GM18951 (cell line): ENCODE measurements around the gene STARD3.

ENCODE experiments used
- POLR2A ChIP-seq: IDR thresholded peaks from 4 replicates; pipeline ENCODE4 v1.6.1; 2011; ENCODE audit warnings: mild to moderate bottlenecking; ENCODE audit not compliant: insufficient read length, insufficient read depth; ENCODE audit errors: extremely low read depth
- in situ Hi-C: fragments of 300-500 bp; cut with MboI; formaldehyde crosslinking; loops from one replicate; pipeline ENCODE4 v1.12.0; 2022; ENCODE audit warnings: low sequenced_read_pairs, mixed read lengths, inconsistent platforms; ENCODE audit not compliant: unreplicated experiment

STARD3 gene

GRCh38 chr17:39666601-39667261 is 29.8 kb downstream of the STARD3 start:
- in situ Hi-C loops: no loop called here
- no peak for TF ChIP-seq POLR2A

- in situ Hi-C loops: no loop called here
- no peak for TF ChIP-seq POLR2A
Observed at GRCh38 chr17:39667262-39667944, 30.5 kb downstream of the STARD3 start.

- no peak for TF ChIP-seq POLR2A
- in situ Hi-C loops: no loop called here
Observed at GRCh38 chr17:39667945-39668924, 31.3 kb downstream of the STARD3 start, which contains the start of gene PNMT. TSS of gene PNMT (plus strand) at chr17:39668453. CDS start at chr17:39668476, 23 bp downstream.

- no peak for TF ChIP-seq POLR2A
Observed at GRCh38 chr17:39669897-39670735, 33.2 kb downstream of the STARD3 start.

GRCh38 chr17:39670746-39671145 is 33.8 kb downstream of the STARD3 start:
- in situ Hi-C loops: no loop called here
- TF ChIP-seq POLR2A: no peak

More at GRCh38 chr17:39669897-39670735, 33.2 kb downstream of the STARD3 start:
- in situ Hi-C loops: no loop called here

GRCh38 chr17:39671651-39672521 is 34.9 kb downstream of the STARD3 start:
- TF ChIP-seq POLR2A: no peak
- in situ Hi-C loops: no loop called here

GRCh38 chr17:39672522-39673334 is 35.8 kb downstream of the STARD3 start:
- in situ Hi-C loops: no loop called here
- TF ChIP-seq POLR2A: no peak

GRCh38 chr17:39673335-39674081 is 36.6 kb downstream of the STARD3 start:
- no peak for TF ChIP-seq POLR2A
- in situ Hi-C loops: no loop called here

GRCh38 chr17:39674179-39674578 is 37.2 kb downstream of the STARD3 start:
- in situ Hi-C loops: no loop called here
- TF ChIP-seq POLR2A: no peak

GRCh38 chr17:39674702-39675389 is 37.9 kb downstream of the STARD3 start:
- no peak for TF ChIP-seq POLR2A
- in situ Hi-C loops: no loop called here
